Stimulated activated naive B cell treated with anti-CD40 and anti-IgM and Interleukin-4, amounts not matched to agents 10 μg/mL and 1 μg/mL and 100 μg/mL, for 72 hours (primary cell): ENCODE measurements around the gene CLSTN2.

Source experiments
- ATAC-seq, 2 donors: fragments of 150-1000 bp; cut with Tn5 transposase; replicated peaks; 2 replicates each; pipeline ENCODE4 v1.10.0; 2021; ENCODE audit warnings: moderate library complexity in 1 of 2
- DNase-seq: peaks from one replicate; pipeline ENCODE4 v3.0.0; 2021
- H3K27ac Mint-ChIP-seq: one replicate; pipeline ENCODE4 v1.8.0; 2022; ENCODE audit warnings: mild to moderate bottlenecking, mixed read lengths
- H3K27me3 Mint-ChIP-seq, 2 donors: one replicate each; pipeline ENCODE4 v1.8.0; 2022; ENCODE audit warnings: mixed read lengths in 2 of 2
- H3K36me3 Mint-ChIP-seq, 2 donors: one replicate each; pipeline ENCODE4 v1.8.0; 2022; ENCODE audit warnings: mixed read lengths in 2 of 2, mild to moderate bottlenecking in 1 of 2
- H3K4me1 Mint-ChIP-seq, 2 donors: one replicate each; pipeline ENCODE4 v1.8.0; 2022; ENCODE audit warnings: mixed read lengths in 2 of 2, mild to moderate bottlenecking in 1 of 2
- H3K4me3 Mint-ChIP-seq, 2 donors: one replicate each; pipeline ENCODE4 v1.8.0; 2022; ENCODE audit warnings: mild to moderate bottlenecking in 2 of 2, mixed read lengths in 2 of 2, moderate library complexity in 1 of 2
- H3K9me3 Mint-ChIP-seq, 2 donors: one replicate each; pipeline ENCODE4 v1.8.0; 2022; ENCODE audit warnings: mixed read lengths in 2 of 2, mild to moderate bottlenecking in 1 of 2

CLSTN2 gene

DNA sequence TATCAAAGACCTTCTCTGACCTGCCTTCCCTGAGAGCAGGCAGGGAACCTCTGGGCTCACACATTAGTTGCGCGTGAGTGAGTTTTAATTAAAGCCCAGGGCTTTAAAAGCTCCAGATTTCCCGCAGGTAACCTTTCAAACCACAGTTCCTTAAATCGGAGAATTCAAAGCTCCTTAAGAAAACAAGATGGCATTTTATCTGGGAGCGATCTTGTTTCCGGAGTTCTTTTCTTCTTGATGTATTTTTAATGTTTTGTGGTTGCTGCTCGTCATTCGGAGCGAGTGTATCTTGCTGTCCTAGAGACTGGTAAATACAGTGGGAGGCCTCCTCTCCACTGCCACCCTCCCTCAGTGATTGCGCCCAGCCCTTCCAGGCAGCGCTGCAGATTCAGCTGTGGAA is 284.3 kb downstream of the CLSTN2 start:
- Mint-ChIP-seq H3K4me3 (no peak overlapping the region), H3K9me3 (no peaks in the 10 kb centered on the region), H3K36me3 (no peaks in the 10 kb centered on the region), H3K27me3 (peaks cover 0 to 5% of the 10 kb centered on the region in 2 donors), H3K4me1 (no peaks in the 10 kb centered on the region), H3K27ac (no peak overlapping the region)
- DNase-seq (no peak), ATAC-seq (no peak)

DNA sequence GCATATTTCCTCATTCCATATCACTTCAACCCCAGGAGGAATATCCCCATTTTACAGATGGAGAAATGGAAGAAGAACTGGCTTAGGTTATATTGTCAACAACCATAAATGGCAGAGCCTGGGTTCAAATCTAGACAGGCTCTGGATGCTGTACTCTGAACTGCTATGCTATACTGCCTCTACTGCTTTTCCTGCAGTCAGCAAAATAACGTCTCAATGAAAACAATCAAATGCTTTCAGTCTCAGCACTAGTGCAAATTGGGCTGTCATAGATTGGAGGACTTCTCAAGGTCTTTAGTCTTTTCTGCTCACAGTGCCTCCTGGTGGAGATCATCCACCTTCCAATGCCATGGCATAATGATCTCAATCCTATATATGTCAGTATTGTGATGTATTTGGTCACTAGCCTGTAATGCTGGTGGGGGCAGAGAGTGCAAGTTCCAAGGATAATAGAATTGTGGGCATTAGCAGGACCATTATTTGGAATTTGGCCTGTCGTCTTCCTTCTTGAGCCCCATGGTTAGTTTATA is 285.0 kb downstream of the CLSTN2 start:
- Mint-ChIP-seq H3K36me3 (no peaks in the 10 kb centered on the region), H3K4me1 (no peaks in the 10 kb centered on the region), H3K27ac (no peak overlapping the region), H3K9me3 (no peaks in the 10 kb centered on the region), H3K4me3 (no peak overlapping the region), H3K27me3 (peaks cover 0 to 5% of the 10 kb centered on the region in 2 donors)
- DNase-seq = no peak
- no peak for ATAC-seq

DNA sequence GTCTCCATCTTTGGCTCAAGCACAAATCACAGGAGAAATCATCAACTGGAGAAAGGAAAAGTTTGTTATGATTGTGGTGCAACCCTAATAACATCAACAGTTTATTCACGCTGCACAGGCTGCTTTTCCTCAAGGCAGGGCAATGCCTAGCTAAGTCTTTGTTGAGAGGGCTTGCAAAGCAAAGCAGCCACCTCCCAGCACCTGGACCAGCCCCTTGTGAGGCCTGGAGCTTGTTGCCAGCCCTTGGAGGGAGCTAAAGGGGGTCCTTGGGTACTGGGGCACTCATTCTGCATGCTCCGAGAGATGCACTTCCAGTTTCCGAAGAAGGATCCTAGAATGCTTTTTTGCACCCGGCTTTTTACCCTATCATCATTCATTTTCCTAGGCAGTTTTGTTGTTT is 288.2 kb downstream of the CLSTN2 start:
- Mint-ChIP-seq H3K27me3 (peaks cover 0 to 5% of the 10 kb centered on the region in 2 donors), H3K4me3 (no peak overlapping the region), H3K4me1 (no peaks in the 10 kb centered on the region), H3K36me3 (no peaks in the 10 kb centered on the region), H3K9me3 (peaks cover 5 to 6% of the 10 kb centered on the region in 2 donors), H3K27ac (no peak overlapping the region)
- DNase-seq (no peak), ATAC-seq (no peak)

DNA sequence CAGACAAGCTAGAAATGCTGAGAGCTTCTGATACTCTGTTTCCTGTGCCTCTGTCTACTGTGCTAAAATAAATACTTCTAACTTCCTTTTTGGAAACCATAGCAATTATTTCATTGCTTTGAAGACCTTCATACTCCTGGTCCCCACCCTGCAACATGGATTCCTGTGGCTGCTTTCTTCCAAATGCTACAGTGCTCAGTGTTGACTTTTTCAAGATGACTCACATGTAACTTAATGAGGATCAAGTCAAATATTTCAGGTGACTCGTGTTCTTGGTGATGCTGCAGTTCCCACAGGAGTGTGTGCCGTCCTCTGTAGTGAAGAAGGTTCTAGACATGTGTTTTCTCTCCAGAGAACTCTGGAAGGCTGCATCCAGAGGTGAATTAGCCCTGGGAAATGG is 288.6 kb downstream of the CLSTN2 start:
- DNase-seq = no peak
- H3K4me3 Mint-ChIP-seq = no peak overlapping the region
- peaks cover 9 to 11% of the 10 kb centered on the region in 2 donors for H3K9me3 Mint-ChIP-seq
- H3K4me1 Mint-ChIP-seq = no peaks in the 10 kb centered on the region
- H3K36me3 Mint-ChIP-seq = no peaks in the 10 kb centered on the region
- H3K27me3 Mint-ChIP-seq = peaks cover 0 to 5% of the 10 kb centered on the region in 2 donors
- no peak overlapping the region for H3K27ac Mint-ChIP-seq
- ATAC-seq = no peak

DNA sequence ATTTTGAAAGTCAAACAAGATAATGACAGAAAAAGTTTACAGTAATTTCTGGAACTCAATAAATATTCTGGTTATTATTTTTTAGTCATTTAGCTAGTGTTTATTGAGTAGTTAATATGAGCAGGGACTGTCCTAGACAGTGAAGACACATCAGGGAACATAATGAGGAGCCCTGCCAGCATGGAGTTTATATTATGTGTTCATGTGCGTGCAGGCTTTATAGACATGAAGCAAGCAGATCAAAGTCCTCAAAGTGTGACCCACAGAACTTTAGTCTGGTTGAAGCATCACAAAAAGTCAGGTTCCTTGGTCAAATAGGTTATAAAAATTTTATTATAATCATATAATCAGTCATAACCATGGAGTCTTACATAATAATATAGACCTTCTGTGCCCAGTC is 289.3 kb downstream of the CLSTN2 start:
- no peak overlapping the region for H3K27ac Mint-ChIP-seq
- H3K4me1 Mint-ChIP-seq = no peaks in the 10 kb centered on the region
- H3K36me3 Mint-ChIP-seq = no peaks in the 10 kb centered on the region
- ATAC-seq = no peak
- no peak overlapping the region for H3K4me3 Mint-ChIP-seq
- peaks cover 11 to 12% of the 10 kb centered on the region in 2 donors for H3K9me3 Mint-ChIP-seq
- no peak for DNase-seq
- H3K27me3 Mint-ChIP-seq = peaks cover 0 to 5% of the 10 kb centered on the region in 2 donors

DNA sequence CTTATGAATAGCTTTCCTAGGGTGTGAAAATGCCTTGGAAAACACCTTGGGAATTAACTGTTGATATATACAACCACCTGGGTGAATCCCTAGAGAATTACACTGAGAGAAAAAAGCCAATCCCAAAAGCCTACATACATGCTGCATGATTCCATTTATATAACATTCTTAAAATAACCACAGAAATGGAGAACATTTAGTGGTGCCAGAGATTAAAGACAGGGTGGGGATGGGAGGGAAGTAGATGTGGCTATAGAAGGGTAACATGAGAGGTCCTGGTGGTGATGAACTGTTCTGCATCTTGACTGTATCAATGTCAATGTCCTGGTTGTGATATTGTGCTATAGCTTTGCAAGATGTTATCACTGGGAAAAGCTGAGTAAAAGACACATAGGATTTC is 291.0 kb downstream of the CLSTN2 start:
- H3K4me3 Mint-ChIP-seq = no peak overlapping the region
- ATAC-seq (no peak), DNase-seq (no peak)
- H3K9me3 Mint-ChIP-seq = peaks cover 16 to 17% of the 10 kb centered on the region in 2 donors
- H3K4me1 Mint-ChIP-seq = no peaks in the 10 kb centered on the region
- no peaks in the 10 kb centered on the region for H3K36me3 Mint-ChIP-seq
- peaks cover 0 to 5% of the 10 kb centered on the region in 2 donors for H3K27me3 Mint-ChIP-seq
- no peak overlapping the region for H3K27ac Mint-ChIP-seq

DNA sequence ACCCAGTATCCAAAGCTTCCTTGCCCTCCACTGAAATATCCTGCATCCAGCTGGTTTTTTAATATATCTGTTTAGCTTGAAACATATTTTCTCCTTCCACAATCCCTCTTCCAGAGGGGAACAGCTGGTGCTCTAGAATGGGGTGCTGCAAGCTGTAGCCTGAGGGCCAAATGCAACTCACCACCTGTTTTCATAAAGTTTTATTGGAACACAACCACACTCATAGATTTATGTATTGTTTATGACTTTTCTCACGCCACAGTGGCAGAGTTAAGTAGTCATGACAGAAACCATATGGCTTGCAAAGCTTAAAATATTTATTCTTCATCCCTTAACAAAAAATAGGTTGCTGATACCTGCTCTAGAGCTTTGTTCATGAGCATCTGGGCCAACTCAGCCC is 298.7 kb downstream of the CLSTN2 start:
- H3K9me3 Mint-ChIP-seq = peaks cover 5 to 12% of the 10 kb centered on the region in 2 donors
- H3K4me1 Mint-ChIP-seq = no peaks in the 10 kb centered on the region
- ATAC-seq = no peak
- DNase-seq = no peak
- H3K27me3 Mint-ChIP-seq = no peaks in the 10 kb centered on the region
- peaks cover 0 to 3% of the 10 kb centered on the region in 2 donors for H3K36me3 Mint-ChIP-seq
- H3K27ac Mint-ChIP-seq = no peak overlapping the region
- no peak overlapping the region for H3K4me3 Mint-ChIP-seq

DNA sequence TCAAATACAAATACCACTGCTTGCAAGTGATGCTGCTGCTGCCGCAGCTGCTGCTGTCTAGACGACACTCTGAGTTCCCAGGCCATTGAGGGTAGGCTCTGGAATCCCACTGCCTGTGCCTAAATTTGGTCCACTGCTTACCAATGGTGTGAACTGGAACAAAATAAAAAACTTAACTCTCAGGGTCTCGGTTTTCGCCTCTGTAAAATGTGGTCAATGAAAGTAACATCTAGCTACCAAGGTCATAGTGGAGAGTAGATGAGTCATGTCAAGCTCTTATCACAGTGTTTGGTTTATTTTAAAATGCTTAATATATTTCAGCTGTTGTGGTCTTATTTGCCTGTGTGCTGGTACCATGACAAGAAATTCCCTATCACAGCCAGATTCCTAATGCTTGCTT is 299.3 kb downstream of the CLSTN2 start:
- H3K27ac Mint-ChIP-seq = no peak overlapping the region
- H3K4me1 Mint-ChIP-seq = no peaks in the 10 kb centered on the region
- DNase-seq (no peak), ATAC-seq (no peak)
- no peak overlapping the region for H3K4me3 Mint-ChIP-seq
- peaks cover 0 to 3% of the 10 kb centered on the region in 2 donors for H3K36me3 Mint-ChIP-seq
- H3K27me3 Mint-ChIP-seq = no peaks in the 10 kb centered on the region
- peaks cover 4 to 11% of the 10 kb centered on the region in 2 donors for H3K9me3 Mint-ChIP-seq

DNA sequence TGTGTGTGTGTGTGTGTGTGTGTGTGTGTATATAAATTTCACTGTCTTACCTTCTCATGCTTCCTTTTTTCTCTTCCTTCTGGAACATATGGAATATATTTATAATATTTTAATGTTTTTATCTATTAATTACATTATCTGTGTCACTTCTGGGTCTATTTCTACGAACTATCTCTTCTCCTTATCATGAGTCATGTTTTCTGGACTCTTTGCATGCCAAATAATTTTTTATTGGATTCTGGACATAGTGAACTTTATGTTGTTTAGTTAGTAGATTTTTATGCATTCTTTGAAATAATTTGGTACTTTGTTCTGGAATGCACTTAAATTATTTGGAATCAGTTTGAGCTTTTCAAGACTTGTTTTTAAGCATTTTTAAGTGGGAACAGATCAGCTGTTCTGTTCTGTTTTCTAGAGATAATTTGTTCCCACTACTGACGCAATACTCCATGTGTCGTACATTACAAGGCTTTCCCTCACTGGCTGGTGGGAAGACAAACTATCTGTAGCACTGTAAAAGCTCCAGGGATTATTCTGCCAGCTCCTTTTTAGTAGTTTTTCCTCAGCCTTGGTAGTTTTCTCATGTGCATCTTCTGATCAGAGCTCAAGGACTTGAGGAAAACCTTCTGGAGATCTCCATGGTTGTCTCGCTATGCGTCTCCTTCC is 302.0 kb downstream of the CLSTN2 start:
- H3K36me3 Mint-ChIP-seq = peaks cover 0 to 3% of the 10 kb centered on the region in 2 donors
- H3K27me3 Mint-ChIP-seq = no peaks in the 10 kb centered on the region
- H3K4me3 Mint-ChIP-seq = no peak overlapping the region
- H3K27ac Mint-ChIP-seq = no peak overlapping the region
- DNase-seq = no peak
- peaks cover 0 to 4% of the 10 kb centered on the region in 2 donors for H3K9me3 Mint-ChIP-seq
- H3K4me1 Mint-ChIP-seq = no peaks in the 10 kb centered on the region
- ATAC-seq = no peak

DNA sequence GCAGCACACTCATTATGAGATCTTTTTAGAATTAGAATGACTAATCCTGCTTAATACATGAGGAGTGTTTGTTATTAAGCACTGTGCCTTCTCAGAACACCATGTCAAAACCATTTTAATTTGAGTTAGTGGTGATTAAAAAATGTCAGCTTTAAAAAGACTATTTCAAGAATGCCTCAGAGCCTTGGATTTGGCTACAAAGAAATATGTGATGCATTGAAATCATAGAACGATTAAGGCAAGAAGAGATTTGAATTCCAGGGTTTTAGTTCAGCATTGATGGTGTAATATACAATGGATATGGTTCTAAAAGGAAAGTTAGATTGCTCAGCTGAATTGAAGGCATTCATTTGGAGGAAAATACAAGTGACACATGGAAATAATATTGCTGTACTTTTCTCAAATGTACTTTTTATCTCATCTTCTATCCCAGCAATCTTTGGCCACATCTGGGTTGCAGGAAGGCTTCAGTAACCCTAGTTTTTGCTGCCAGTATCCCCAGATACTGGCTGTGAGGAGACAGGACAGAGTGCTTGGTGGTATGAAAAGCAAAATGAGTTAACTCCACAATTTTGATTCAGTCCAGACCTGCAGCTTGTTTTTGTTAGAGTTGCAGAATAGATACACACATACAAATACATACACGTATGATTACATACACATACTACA is 303.8 kb downstream of the CLSTN2 start:
- H3K27ac Mint-ChIP-seq = no peak overlapping the region
- H3K27me3 Mint-ChIP-seq = no peaks in the 10 kb centered on the region
- ATAC-seq (no peak), DNase-seq (no peak)
- no peak overlapping the region for H3K4me3 Mint-ChIP-seq
- no peaks in the 10 kb centered on the region for H3K4me1 Mint-ChIP-seq
- peaks cover 0 to 4% of the 10 kb centered on the region in 2 donors for H3K9me3 Mint-ChIP-seq
- H3K36me3 Mint-ChIP-seq = peaks cover 0 to 3% of the 10 kb centered on the region in 2 donors

DNA sequence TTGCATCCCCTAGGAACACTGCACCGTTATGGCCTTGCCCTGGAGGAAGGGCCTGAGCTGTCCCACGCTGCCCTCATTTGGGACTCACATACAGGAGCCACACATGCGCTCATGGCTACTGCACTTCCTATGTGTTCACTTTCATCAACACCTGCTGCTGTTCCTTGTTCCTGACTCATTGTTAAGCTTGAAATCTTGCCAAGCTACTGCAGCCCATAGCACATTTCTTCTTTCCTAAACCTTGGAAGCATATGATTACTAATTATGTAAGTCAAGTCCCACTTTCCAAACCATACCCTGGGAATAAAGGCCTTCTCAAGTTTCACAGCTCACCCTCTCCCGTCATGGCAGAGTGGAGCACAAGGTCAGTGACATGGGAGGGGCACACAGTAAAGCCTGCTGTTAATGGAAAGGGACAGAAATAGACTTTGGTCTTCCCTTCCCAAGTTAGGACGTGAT is 307.9 kb downstream of the CLSTN2 start:
- no peak for ATAC-seq
- no peak overlapping the region for H3K4me3 Mint-ChIP-seq
- no peaks in the 10 kb centered on the region for H3K9me3 Mint-ChIP-seq
- H3K27ac Mint-ChIP-seq = no peak overlapping the region
- no peaks in the 10 kb centered on the region for H3K4me1 Mint-ChIP-seq
- no peak for DNase-seq
- H3K36me3 Mint-ChIP-seq = no peaks in the 10 kb centered on the region
- no peaks in the 10 kb centered on the region for H3K27me3 Mint-ChIP-seq

DNA sequence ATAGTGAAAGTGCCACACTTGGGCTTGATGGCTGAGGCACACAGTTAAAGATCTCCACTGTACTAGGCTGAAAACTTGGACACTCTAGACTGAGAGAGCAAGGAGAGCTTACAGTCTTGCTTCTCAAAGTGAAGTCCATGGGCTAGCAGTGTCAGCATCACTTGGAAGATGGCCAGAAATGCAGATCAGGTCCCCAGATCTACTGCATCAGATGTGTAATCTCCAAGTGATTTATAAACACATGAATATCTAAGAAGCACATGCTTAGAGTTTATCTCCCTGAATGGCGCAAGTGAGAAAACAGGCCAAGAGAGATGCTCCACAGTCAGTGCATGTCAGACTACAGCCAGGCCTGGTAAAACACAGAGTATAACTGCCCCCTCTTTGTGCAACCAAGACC is 308.6 kb downstream of the CLSTN2 start:
- Mint-ChIP-seq H3K4me1 (no peaks in the 10 kb centered on the region), H3K27me3 (no peaks in the 10 kb centered on the region), H3K27ac (no peak overlapping the region), H3K9me3 (peaks cover 0 to 2% of the 10 kb centered on the region in 2 donors), H3K4me3 (no peak overlapping the region), H3K36me3 (no peaks in the 10 kb centered on the region)
- ATAC-seq = no peak
- no peak for DNase-seq

DNA sequence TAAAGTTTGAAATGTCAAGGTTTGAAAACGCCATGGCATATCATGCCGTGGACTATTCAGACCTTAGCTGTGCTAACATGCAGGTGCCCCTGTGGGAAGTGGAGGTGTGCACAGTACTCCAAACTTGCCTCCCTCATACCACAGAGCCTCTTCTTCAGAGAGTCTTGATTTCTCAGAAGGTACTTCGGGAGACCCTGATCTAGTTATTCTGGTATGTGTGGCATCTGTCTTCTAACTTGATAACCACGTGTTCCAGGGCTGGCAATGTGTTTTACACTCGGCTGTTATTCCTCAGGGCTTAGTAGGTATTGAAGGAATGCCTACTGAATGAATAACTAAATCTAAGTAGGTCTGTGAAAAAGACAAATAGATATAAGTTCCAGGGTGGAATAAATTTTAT is 309.9 kb downstream of the CLSTN2 start:
- no peaks in the 10 kb centered on the region for H3K4me1 Mint-ChIP-seq
- ATAC-seq = no peak
- H3K4me3 Mint-ChIP-seq = no peak overlapping the region

DNA sequence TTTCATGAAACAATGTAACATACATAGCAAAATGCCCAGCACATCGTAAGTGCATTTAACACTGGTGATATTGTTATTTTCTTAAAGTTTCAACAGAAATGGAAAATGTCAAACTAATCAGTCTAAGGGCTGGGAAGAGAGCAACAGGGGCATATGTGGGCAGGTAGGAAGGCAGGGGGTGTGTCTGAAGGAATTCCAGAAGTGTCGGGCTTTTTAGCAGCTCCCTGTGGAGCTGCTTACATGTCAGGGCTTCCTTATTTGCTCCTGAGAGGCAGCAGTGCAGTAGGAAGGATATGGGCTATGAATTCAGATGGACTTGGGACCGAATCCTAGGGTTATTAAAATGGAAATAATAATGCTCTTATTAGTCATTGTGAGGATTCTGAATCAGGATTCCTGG is 311.6 kb downstream of the CLSTN2 start:
- no peak for ATAC-seq
- no peak for DNase-seq
- H3K27ac Mint-ChIP-seq = no peak overlapping the region
- H3K36me3 Mint-ChIP-seq = no peaks in the 10 kb centered on the region
- no peak overlapping the region for H3K4me3 Mint-ChIP-seq
- no peaks in the 10 kb centered on the region for H3K4me1 Mint-ChIP-seq
- H3K27me3 Mint-ChIP-seq = no peaks in the 10 kb centered on the region
- peaks cover 0 to 2% of the 10 kb centered on the region in 2 donors for H3K9me3 Mint-ChIP-seq

More for the DNA sequence above, 309.9 kb downstream of the CLSTN2 start:
- Mint-ChIP-seq H3K36me3 (no peaks in the 10 kb centered on the region), H3K9me3 (peaks cover 0 to 2% of the 10 kb centered on the region in 2 donors), H3K27me3 (no peaks in the 10 kb centered on the region), H3K27ac (no peak overlapping the region)
- no peak for DNase-seq

DNA sequence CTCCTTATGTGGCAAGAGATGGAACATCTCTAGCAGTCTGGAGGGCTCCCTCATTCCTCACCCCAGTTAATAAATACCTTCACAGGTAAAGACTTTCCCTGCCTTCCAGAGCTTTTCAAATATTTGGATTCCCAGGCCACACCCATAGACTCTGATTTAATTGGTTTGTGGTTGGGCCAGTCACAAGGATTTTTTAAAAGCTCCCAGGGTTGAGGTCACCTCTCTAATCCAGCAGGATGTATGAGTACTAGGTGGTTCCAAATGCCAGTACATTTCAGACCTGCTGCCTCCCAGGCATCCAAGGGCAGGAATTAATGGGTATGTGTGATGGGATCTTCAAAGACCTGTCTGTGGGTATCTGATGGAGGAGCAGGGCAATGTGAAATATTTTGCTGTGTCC is 312.8 kb downstream of the CLSTN2 start:
- H3K9me3 Mint-ChIP-seq = peaks cover 0 to 2% of the 10 kb centered on the region in 2 donors
- DNase-seq (no peak), ATAC-seq (no peak)
- no peaks in the 10 kb centered on the region for H3K4me1 Mint-ChIP-seq
- H3K4me3 Mint-ChIP-seq = no peak overlapping the region
- H3K27me3 Mint-ChIP-seq = no peaks in the 10 kb centered on the region
- H3K27ac Mint-ChIP-seq = no peak overlapping the region
- H3K36me3 Mint-ChIP-seq = no peaks in the 10 kb centered on the region
